HL-60 (cell line): ENCODE data around the gene CHN1.

ENCODE experiments used
- GABPA ChIP-seq: IDR thresholded peaks from 2 replicates; pipeline ENCODE4 v1.6.1; 2012; ENCODE audit warnings: low read depth
- POLR2AphosphoS5 ChIP-seq: IDR thresholded peaks from 2 replicates; pipeline ENCODE4 v1.6.1; 2012; ENCODE audit warnings: low read depth
- TF ChIP-seq, protein P1 (sequence below): IDR thresholded peaks from one replicate; pipeline ENCODE4 v1.5.1; 2011; ENCODE audit warnings: low read length, control low read depth, inconsistent platforms; ENCODE audit not compliant: insufficient read depth

DNA sequence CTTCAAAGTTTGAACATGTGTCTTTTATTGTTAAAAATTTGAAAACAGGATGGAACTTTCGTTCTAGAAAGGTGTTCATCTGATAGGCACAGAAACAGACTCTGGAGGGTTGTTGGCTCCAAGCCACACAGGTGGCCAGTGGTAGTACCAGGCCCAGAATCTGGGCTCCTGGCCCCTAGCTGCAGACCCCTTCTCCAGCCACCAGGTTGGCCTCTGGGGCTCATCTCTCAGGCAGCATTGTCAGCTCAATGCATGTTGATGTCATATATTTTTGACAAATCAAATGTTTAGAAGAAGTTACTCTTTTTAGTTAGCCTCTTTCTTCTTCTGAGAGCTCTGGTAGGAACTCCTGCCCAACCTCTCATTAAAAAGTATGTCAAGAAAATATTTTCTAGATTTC is 206.4 kb downstream of the CHN1 start:
- TF ChIP-seq POLR2AphosphoS5 (no peak), GABPA (no peak)
- TF ChIP-seq, protein P1, sequence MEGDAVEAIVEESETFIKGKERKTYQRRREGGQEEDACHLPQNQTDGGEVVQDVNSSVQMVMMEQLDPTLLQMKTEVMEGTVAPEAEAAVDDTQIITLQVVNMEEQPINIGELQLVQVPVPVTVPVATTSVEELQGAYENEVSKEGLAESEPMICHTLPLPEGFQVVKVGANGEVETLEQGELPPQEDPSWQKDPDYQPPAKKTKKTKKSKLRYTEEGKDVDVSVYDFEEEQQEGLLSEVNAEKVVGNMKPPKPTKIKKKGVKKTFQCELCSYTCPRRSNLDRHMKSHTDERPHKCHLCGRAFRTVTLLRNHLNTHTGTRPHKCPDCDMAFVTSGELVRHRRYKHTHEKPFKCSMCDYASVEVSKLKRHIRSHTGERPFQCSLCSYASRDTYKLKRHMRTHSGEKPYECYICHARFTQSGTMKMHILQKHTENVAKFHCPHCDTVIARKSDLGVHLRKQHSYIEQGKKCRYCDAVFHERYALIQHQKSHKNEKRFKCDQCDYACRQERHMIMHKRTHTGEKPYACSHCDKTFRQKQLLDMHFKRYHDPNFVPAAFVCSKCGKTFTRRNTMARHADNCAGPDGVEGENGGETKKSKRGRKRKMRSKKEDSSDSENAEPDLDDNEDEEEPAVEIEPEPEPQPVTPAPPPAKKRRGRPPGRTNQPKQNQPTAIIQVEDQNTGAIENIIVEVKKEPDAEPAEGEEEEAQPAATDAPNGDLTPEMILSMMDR: no peak
